Measurements from ENCODE around the gene IL3RA. TPM values are rescaled to one million over a fixed set of nuclear protein-coding genes. Genes with fewer than 3 reads are reported as not detected.
"Not testable (repeated sequence)": the region's sequence is repeated elsewhere in the genome, so short reads cannot be mapped to it uniquely, and the experiment has no call there.

Gene IL3RA
- total RNA-seq, 1 donor from 2014 or later: not detected

DNA sequence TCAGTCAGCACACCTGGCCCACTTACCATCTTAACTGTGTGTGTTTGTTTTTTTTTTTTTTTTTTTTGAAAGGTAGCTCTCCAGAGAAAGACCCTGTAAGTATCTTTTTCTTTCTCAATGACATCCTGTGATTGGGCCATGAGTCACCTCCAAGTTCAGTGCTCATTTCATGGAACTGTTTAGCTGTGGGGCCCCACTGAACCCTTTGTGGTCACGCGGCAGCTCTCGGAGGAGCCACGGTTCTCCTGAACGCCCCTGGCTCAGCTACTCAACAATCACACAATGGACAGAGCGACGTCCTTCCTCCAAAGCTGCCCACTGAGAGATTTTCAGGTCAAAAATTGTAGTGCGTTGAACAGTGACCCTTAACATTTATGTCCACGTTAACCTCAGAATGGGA is 14.2 kb upstream of the IL3RA start:
- DNase-seq (ENCODE audit: low spot score, unreplicated experiment): no peak
- H3K27ac Mint-ChIP-seq: no peak overlapping the region
- peaks cover 3% of the 10 kb centered on the region for H3K27me3 Mint-ChIP-seq
- no peaks in the 10 kb centered on the region for H3K36me3 Mint-ChIP-seq (ENCODE audit: insufficient read depth)
- no peaks in the 10 kb centered on the region for H3K9me3 Mint-ChIP-seq (ENCODE audit: low read depth)
- no peak overlapping the region for H3K4me3 Mint-ChIP-seq (ENCODE audit: low read depth)
- no peaks in the 10 kb centered on the region for H3K4me1 Mint-ChIP-seq (ENCODE audit: low read depth)
- TF ChIP-seq, protein P1, sequence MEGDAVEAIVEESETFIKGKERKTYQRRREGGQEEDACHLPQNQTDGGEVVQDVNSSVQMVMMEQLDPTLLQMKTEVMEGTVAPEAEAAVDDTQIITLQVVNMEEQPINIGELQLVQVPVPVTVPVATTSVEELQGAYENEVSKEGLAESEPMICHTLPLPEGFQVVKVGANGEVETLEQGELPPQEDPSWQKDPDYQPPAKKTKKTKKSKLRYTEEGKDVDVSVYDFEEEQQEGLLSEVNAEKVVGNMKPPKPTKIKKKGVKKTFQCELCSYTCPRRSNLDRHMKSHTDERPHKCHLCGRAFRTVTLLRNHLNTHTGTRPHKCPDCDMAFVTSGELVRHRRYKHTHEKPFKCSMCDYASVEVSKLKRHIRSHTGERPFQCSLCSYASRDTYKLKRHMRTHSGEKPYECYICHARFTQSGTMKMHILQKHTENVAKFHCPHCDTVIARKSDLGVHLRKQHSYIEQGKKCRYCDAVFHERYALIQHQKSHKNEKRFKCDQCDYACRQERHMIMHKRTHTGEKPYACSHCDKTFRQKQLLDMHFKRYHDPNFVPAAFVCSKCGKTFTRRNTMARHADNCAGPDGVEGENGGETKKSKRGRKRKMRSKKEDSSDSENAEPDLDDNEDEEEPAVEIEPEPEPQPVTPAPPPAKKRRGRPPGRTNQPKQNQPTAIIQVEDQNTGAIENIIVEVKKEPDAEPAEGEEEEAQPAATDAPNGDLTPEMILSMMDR (IDR thresholded peaks at IDR 0.05; ENCODE audit: unreplicated experiment): no peak

DNA sequence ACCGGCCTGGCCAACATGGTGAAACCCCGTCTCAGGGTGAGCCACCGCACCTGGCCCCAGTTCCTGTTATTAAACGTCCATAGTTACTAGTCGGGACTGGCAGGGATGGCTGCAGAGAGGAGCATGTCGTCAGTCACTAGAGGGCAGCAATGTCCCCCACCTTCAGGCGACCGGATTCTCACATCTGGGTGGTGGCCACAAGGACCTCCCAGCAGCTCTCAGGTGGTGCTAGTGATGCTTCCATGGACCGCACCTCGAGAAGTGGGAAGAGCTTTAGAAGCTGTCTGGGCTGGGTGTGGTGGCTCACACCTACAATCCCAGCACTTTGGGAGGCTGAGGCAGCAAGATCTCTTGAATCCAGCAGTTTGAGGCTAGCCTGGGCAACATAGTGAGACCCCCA is 13.3 kb upstream of the IL3RA start:
- Mint-ChIP-seq H3K9me3 (ENCODE audit: low read depth) (no peaks in the 10 kb centered on the region), H3K27me3 (peaks cover 3% of the 10 kb centered on the region), H3K4me1 (ENCODE audit: low read depth) (no peaks in the 10 kb centered on the region), H3K4me3 (ENCODE audit: low read depth) (no peak overlapping the region), H3K36me3 (ENCODE audit: insufficient read depth) (no peaks in the 10 kb centered on the region), H3K27ac (no peak overlapping the region)
- TF ChIP-seq, protein P1 (IDR thresholded peaks at IDR 0.05; ENCODE audit: unreplicated experiment): peak; percentile 51
- DNase-seq (ENCODE audit: low spot score, unreplicated experiment): no peak

DNA sequence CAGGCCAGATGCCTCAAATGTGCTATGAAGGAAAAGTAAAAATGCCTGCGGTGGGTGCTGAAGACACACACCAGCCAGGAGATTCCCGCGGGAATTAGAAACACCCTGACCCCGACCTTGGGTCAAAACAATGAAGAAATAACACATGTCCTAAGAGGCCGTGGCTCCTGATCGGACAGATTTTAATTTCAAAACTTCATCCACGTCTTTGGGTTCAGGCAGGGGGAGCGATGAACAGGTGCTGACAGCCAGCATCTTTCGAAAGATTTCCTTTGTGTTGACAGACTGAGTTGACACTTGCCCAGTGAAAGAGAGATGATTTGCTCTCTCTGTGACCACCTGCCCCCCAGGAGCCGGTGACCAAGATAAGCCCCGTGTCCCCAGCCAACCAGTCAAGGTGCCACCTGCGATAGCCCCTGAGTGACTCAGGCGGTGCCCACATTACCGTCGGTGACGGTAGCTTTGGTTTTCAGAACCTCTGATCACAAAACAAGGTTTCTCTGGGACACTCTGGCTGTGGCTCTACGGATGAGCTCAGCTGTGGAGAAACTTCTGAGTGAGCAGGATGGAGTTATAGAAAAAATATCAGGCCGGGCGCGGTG is 11.0 kb upstream of the IL3RA start:
- no peak for DNase-seq (ENCODE audit: low spot score, unreplicated experiment)
- Mint-ChIP-seq H3K36me3 (ENCODE audit: insufficient read depth) (no peaks in the 10 kb centered on the region), H3K4me3 (ENCODE audit: low read depth) (no peak overlapping the region), H3K4me1 (ENCODE audit: low read depth) (no peaks in the 10 kb centered on the region), H3K27ac (no peak overlapping the region), H3K27me3 (peaks cover 3% of the 10 kb centered on the region), H3K9me3 (ENCODE audit: low read depth) (no peaks in the 10 kb centered on the region)
- TF ChIP-seq, protein P1 (IDR thresholded peaks at IDR 0.05; ENCODE audit: unreplicated experiment): no peak

DNA sequence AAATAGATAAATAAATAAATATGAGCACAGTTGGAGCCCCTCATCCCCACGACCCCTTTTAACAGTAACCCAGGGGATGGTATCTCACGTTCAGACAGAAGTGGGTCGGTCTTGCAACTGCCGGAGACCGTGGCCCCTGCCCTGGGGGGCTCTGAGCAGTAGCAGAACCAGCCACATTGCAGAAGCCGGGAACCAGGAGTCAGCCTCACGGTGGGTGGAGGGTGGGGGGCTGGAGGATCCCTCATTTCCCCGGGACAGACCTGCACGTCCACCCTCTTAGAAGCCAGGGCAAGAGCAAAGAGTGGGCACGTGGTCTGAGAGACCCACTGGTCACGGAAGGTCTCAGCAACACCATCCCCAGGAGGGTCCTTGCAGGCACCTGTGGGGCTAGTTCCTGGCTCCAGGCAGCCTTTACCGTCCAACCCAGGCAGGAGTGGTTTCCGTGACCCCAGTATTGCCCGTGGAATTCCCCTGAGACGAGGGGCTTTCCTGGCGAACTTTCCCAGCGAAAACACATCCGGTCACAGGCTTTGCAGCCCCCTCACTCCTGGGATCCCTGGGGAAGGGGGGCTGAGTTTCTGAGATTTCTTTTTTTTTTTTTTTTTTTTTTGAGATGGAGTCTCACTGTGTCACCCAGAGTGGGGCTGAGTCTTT is 8.8 kb upstream of the IL3RA start:
- H3K27me3 Mint-ChIP-seq: peaks cover 3% of the 10 kb centered on the region
- no peaks in the 10 kb centered on the region for H3K36me3 Mint-ChIP-seq (ENCODE audit: insufficient read depth)
- no peak overlapping the region for H3K27ac Mint-ChIP-seq
- H3K4me1 Mint-ChIP-seq (ENCODE audit: low read depth): no peaks in the 10 kb centered on the region
- H3K9me3 Mint-ChIP-seq (ENCODE audit: low read depth): no peaks in the 10 kb centered on the region
- H3K4me3 Mint-ChIP-seq (ENCODE audit: low read depth): no peak overlapping the region
- DNase-seq (ENCODE audit: low spot score, unreplicated experiment): no peak
- TF ChIP-seq, protein P1 (IDR thresholded peaks at IDR 0.05; ENCODE audit: unreplicated experiment): no peak

DNA sequence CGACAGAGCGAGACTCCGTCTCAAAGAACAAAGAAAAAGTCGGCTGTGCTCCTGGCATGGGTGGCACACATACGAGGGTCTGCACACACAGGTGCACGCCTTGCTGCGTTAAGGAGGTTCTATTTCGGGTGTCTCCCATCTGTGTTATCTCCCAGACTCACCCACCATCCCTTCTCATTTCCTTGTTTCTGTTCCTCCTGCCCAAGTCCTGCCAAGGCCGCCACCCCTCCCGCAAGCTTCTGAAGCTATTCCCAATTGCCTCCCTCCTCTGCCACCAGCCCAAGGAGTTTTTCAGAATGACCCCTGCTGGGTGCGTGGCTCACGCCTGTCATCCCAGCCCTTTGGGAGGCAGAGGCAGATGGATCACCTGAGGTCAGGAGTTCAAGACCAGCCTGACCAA is 6.0 kb upstream of the IL3RA start:
- TF ChIP-seq, protein P1 (IDR thresholded peaks at IDR 0.05; ENCODE audit: unreplicated experiment): no peak
- no peak overlapping the region for H3K27ac Mint-ChIP-seq
- H3K4me1 Mint-ChIP-seq (ENCODE audit: low read depth): no peaks in the 10 kb centered on the region
- H3K4me3 Mint-ChIP-seq (ENCODE audit: low read depth): no peak overlapping the region
- H3K36me3 Mint-ChIP-seq (ENCODE audit: insufficient read depth): no peaks in the 10 kb centered on the region
- no peaks in the 10 kb centered on the region for H3K9me3 Mint-ChIP-seq (ENCODE audit: low read depth)
- H3K27me3 Mint-ChIP-seq: no peaks in the 10 kb centered on the region
- DNase-seq (ENCODE audit: low spot score, unreplicated experiment): no peak

DNA sequence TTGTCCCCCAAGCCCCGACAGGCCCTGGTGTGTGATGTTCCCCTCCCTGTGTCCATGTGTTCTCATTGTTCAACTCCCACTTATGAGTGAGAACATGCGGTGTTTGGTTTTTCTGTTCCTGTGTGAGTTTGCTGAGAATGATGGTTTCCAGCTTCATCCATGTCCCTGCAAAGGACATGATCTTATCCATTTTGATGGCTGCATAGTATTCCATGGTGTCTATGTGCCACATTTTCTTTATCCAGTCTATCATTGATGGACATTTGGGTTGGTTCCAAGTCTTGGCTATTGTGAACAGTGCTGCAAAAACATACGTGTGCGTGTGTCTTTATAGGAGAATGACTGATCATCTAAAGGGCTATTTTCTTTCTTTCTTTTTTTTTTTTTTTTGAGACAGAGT is 4.2 kb upstream of the IL3RA start:
- H3K4me3 Mint-ChIP-seq (ENCODE audit: low read depth); H3K36me3 Mint-ChIP-seq (ENCODE audit: insufficient read depth); H3K27me3 Mint-ChIP-seq; H3K9me3 Mint-ChIP-seq (ENCODE audit: low read depth); DNase-seq (ENCODE audit: low spot score, unreplicated experiment); H3K27ac Mint-ChIP-seq; H3K4me1 Mint-ChIP-seq (ENCODE audit: low read depth): not testable (repeated sequence)

Measured in progenitor cell of endocrine pancreas (in vitro differentiated cells).